LNCaP clone FGC (cell line): Measurements from ENCODE around the gene ANAPC16.
"Not testable (repeated sequence)": the region's sequence is repeated elsewhere in the genome, so short reads cannot be mapped to it uniquely, and the experiment has no call there.

ENCODE experiments used
- DNase-seq: peaks from one replicate; pipeline ENCODE4 v3.0.0-alpha.2; 2011; ENCODE audit warnings: low read depth
- H3K4me3 ChIP-seq: 2 replicates; pipeline ENCODE4 v1.5.1; 2011; ENCODE audit warnings: mild to moderate bottlenecking, low read depth, low read length, control low read depth
- TF ChIP-seq, protein P1 (sequence below): IDR thresholded peaks from 2 replicates; pipeline ENCODE4 v1.5.1; 2012; ENCODE audit warnings: mild to moderate bottlenecking; ENCODE audit not compliant: control insufficient read depth, insufficient read depth; ENCODE audit errors: extremely low read depth

The ANAPC16 gene

DNA sequence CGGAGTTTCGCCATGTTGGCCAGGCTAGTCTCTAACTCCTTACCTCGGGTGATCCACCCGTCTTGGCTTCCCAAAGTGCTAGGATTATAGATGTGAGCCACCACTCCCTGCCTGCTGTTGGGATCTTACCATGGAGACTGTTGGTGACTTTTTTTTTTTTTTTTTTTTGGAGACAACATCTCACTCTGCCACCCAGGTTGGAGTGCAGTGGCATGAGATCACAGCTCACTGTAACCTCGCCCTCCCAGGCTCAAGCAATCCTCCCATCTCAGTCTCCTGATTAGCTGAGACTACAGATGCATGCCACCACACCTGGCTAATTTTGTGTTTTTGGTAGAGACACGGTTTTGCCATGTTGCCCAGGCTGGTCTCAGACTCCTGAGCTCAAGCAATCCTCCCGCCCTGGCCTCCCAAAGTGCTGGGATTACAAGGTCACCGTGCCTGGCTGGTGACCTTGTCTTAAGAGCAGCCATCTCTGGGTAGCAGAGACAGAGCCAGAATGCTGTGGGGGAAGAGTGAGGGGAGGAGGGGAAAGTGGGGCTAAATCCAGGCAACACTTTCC, 26.0 kb downstream of the ANAPC16 start:
- TF ChIP-seq, protein P1, sequence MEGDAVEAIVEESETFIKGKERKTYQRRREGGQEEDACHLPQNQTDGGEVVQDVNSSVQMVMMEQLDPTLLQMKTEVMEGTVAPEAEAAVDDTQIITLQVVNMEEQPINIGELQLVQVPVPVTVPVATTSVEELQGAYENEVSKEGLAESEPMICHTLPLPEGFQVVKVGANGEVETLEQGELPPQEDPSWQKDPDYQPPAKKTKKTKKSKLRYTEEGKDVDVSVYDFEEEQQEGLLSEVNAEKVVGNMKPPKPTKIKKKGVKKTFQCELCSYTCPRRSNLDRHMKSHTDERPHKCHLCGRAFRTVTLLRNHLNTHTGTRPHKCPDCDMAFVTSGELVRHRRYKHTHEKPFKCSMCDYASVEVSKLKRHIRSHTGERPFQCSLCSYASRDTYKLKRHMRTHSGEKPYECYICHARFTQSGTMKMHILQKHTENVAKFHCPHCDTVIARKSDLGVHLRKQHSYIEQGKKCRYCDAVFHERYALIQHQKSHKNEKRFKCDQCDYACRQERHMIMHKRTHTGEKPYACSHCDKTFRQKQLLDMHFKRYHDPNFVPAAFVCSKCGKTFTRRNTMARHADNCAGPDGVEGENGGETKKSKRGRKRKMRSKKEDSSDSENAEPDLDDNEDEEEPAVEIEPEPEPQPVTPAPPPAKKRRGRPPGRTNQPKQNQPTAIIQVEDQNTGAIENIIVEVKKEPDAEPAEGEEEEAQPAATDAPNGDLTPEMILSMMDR: no peak
- no peak overlapping the region for H3K4me3 ChIP-seq
- DNase-seq: no peak

DNA sequence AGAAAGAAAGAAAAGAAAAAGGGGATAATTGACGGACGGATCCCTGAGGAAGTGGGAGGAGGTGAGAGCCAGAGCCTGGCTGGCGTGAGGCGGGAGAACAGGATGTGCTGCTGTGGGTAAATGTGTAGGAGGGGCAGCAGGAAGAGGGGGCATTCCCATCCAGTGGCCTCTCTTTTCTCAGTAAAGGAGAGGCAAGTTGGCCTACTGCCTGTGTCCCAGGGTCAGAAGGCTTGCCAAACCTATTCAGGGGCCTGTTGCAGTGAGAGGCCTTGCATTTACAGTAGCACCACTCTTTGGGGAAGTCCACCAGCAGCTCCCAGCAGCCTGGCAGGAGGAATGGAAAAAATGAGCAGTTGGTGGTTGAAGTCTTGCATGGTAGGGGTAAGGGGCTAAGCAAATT, 26.9 kb downstream of the ANAPC16 start:
- no peak overlapping the region for H3K4me3 ChIP-seq
- no peak for DNase-seq
- TF ChIP-seq, protein P1: no peak

DNA sequence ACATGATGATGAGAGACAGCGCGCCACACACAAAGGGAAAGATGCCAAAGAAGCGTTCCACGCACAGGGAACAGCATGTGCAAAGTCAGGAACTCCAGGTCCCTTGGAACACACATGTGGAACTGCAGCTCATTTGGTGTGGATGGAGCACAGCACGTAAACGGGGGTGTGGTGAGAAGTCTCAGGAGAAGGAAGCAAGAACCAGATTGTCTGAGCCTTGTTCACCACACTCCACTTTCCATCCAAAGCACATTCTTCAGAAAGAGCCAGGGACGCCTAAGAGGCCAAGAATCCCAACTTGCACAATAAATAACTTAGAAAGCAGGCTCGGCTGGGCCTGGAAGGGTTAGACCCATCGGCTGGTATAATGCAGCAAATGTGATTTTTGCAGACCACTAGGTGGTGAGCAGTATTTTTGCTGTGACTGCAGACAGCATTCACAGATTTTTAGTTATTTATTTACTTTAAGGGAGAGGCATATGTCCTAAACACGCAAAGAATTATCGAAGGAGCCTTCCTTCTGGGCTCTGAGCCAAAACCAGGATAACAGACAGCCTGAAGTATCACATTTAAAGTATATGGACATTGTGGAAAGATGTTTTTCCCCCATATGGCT, 28.1 kb downstream of the ANAPC16 start:
- TF ChIP-seq, protein P1: peak; percentile 34; the same call in 1 of the 2 replicates
- no peak overlapping the region for H3K4me3 ChIP-seq
- peak; percentile 47 for DNase-seq

DNA sequence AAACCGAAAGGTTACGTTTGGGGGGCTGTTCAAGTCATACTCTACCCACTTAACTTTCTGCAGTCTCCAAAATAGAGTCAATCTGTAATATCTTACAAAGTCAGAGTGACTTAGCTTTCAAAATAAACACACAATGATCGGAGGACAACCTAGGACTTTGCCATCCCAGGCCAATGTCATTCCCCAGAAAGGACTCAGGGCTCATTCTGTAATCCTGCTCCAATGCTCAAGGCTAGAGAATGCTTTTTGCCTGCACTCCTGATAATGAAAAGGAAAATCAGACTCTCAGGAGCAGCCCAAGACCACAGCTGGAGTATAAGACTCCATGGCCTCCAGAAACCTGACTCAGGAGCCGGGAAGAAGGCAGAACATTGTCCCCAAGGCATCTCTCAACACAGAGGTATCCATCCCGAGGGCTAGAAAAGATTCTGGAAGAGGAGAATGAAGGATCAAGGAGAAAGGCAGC, 28.8 kb downstream of the ANAPC16 start:
- TF ChIP-seq, protein P1: no peak
- DNase-seq: no peak
- no peak overlapping the region for H3K4me3 ChIP-seq

DNA sequence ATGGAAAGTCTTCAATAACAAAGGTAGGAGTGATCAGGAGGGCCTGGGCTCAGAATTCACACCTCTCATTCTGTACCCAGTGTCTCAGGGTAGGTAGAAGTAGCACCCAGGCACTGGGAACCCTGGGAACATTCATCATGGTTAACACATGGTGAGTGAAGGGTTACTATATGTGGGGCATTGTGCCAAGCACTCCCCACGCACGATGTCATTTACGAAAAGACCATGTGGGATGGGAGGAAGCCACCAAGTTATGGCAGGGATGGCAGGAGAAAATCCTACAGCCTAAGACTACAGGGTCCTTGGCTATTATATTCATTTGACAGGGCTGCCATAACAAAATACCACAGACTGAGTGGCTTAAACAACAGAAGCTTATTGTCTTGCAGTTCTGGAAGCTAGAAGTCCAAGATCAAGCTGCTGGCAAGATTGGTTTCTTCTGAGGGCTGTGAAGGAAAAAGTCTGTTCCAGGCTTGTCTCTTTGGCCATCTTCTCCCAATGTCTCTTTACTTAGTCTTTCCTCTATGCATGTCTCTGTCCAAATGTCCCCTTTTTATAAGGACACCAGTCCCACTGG, 30.2 kb downstream of the ANAPC16 start:
- H3K4me3 ChIP-seq: no peak overlapping the region
- TF ChIP-seq, protein P1: no peak
- DNase-seq: no peak

DNA sequence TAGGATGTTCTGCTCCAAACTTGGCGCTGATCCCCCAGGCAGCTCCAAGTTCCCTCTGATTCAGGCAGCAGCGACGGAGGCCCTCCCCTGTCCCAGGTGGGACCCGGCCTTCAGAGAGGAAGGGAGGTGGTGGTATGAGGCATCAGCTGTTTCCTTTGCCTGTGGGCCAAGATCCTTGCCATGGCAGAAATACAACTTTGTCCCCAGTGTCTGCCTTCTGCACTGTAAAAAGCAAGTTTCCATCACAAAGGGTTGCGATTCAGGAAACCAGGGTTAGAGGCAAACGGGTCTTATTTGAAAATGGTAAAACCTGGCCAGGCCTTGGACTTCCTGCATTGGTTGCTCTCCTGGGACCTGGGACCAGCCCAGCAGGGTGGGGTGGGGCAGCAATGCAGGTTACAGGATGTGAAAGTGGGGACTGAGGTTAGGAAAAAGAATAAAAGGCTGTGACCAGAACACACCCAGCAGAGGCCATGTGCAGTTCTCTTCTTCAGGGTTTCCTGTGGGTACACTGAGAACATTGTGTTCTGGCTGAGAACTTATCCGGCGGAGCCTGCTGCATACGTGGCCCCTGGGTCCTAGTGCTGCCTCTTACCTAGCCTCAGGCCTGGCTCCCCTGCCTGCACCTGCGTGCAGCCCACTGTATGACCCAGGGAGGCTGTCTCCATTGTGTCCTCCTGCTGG, 32.8 kb downstream of the ANAPC16 start:
- H3K4me3 ChIP-seq: peak overlapping the region; percentile 13; the same call in 1 of the 2 replicates
- peak; percentile 46 for DNase-seq
- TF ChIP-seq, protein P1: no peak

DNA sequence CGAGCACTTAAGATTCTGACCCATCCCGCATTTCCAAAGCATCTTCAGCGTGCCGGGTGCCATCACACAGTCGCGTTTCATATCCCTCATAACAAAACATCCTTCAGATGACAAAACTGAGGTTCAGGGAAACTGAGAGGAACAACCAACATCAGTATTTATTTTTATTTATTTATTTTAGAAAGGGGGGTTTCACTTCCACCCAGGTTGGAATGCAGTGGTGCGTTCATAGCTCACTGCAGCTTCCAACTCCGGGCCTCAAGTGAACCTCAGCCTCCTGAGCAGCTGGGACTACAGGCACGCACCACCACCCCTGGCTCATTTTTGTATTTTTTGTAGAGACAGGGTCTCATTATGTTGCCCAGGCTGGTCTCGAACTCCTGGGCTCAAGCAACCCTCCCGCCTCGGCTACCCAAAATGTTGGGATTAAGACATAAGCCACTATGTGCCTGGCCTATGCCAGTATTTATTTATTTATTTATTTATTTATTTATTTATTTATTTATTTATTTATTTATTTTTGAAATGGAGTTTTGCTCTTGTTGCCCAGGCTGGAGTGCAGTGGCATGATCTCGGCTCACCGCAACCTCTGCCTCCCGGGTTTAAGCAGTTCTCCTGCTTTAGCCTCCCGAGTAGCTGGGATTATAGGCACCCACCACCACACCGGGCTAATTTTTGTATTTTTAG, 33.5 kb downstream of the ANAPC16 start:
- not testable (repeated sequence) for DNase-seq, H3K4me3 ChIP-seq
